Measurements from ENCODE around the gene LILRA6. TPM values are rescaled to one million over a fixed set of nuclear protein-coding genes. Genes with fewer than 3 reads are reported as not detected.

Gene LILRA6
- total and polyA plus RNA-seq, 2 of the 8 experiments (the other 6 are each of a cell fraction or from before 2014, with no cell fraction given) = not detected

DNA sequence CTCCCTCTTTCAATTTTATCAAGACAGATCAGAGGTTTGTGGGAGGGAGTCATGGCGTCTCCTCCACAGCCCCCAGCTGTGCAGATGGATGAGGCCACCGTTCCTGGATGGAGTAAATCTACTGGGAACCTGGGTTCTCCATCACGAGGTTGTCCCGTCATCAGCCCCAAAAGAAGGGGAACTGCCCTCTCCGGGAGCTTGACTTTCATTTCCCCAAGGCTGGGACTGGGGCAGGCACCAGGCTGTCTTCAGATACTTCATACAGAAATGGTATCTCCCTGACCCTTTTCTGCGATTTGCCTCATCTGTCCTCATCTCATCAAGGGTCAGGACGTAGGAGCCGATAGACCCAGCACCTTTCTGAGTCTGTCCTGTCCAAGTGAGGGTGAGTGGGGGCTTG lies 28.5 kb upstream of the LILRA6 start:
- Histone ChIP-seq H3K23me2 (ENCODE audit: low read depth, low read length) (no peaks in the 10 kb centered on the region; the same call in 1 of the 2 replicates), H4K91ac (replicated peaks; ENCODE audit: insufficient read length, low read length) (no peak overlapping the region), H3K56ac (replicated peaks; ENCODE audit: insufficient read length, low read depth, low read length) (no peak overlapping the region), H2AFZ (ENCODE audit: low read length) (no peak overlapping the region), H2BK12ac (ENCODE audit: low read depth, low read length) (no peak overlapping the region), H2BK5ac (ENCODE audit: low read depth, low read length) (no peak overlapping the region), H2AK5ac (ENCODE audit: low read depth, low read length) (no peak overlapping the region), H3K4me3 (ENCODE audit: extremely low read depth in 1 of 4, insufficient read depth in 2 of 4, low read depth in 3 of 4, low read length in 4 of 4) (no peak overlapping the region), H3K4me2 (ENCODE audit: insufficient read depth in 1 of 2, low read depth in 2 of 2, low read length in 2 of 2) (no peak overlapping the region), H3K9me3 (ENCODE audit: insufficient read depth in 2 of 2, low read depth in 1 of 2, low read length in 1 of 2) (no peaks in the 10 kb centered on the region), H3K9ac (replicated peaks in 1 of 4; ENCODE audit: extremely low read depth in 1 of 4, low read depth in 3 of 4, low read length in 3 of 4) (no peak overlapping the region), H3K4ac (replicated peaks; ENCODE audit: insufficient read length, low read depth, low read length) (no peak overlapping the region), H3K27me3 (replicated peaks in 1 of 4; ENCODE audit: control insufficient read depth in 3 of 4, extremely low read depth in 1 of 4, insufficient read depth in 3 of 4, low read length in 3 of 4) (no peaks in the 10 kb centered on the region), H3K23ac (ENCODE audit: insufficient read length) (no peak overlapping the region), H4K5ac (ENCODE audit: insufficient read length, low read depth, low read length) (no peak overlapping the region), H3K4me1 (replicated peaks in 1 of 4; ENCODE audit: control insufficient read depth in 3 of 4, insufficient read depth in 4 of 4, low read length in 3 of 4) (peaks cover 0 to 2% (median 0%) of the 10 kb centered on the region in 4 experiments; a peak in 2 of 7 replicates), H3K18ac (ENCODE audit: extremely low read depth, low read length) (no peak overlapping the region), H3K27ac (ENCODE audit: low read depth, low read length) (no peak overlapping the region), H2BK120ac (replicated peaks; ENCODE audit: low read depth, low read length) (no peak overlapping the region), H3K79me1 (ENCODE audit: low read depth, low read length) (no peaks in the 10 kb centered on the region), H4K20me1 (replicated peaks in 1 of 2; ENCODE audit: control insufficient read depth in 1 of 2, insufficient read depth in 2 of 2, low read length in 2 of 2) (no peaks in the 10 kb centered on the region), H4K8ac (ENCODE audit: extremely low read depth, insufficient read depth, low read length) (no peak overlapping the region), H2BK15ac (ENCODE audit: low read length) (no peak overlapping the region), H2BK20ac (ENCODE audit: low read length) (no peak overlapping the region), H3K36me3 (ENCODE audit: control insufficient read depth in 2 of 4, insufficient read depth in 4 of 4, low read length in 3 of 4) (no peaks in the 10 kb centered on the region), H3K14ac (ENCODE audit: insufficient read length) (no peak overlapping the region), H3K79me2 (ENCODE audit: control insufficient read depth in 1 of 2, insufficient read depth in 2 of 2, low read length in 2 of 2) (no peaks in the 10 kb centered on the region)
- POLR2A ChIA-PET (ENCODE audit: partially characterized antibody) = no interaction called here
- DNase-seq (ENCODE audit: low read depth in 1 of 2, low spot score in 2 of 2) (peak in 1 of 2 experiments; percentile 8), FAIRE-seq (no peak)
- WGBS, 2 experiments (ENCODE audit: extremely low coverage in 1 of 2, insufficient coverage in 1 of 2, insufficient read length in 1 of 2, insufficient replicate concordance in 2 of 2, low coverage in 1 of 2, low lambda C conversion rate in 2 of 2, missing lambda C conversion rate in 1 of 2) = 88% methylated on average over 8 of the region's 8 CpGs; no CpG with 5 or more reads in 1 of the 2 experiments
- CTCF ChIA-PET (ENCODE audit: partially characterized antibody) = interaction anchor here (1.6 kb wide), 1 partner anchor 13 kb away, joined by 5 read pairs; no protein-coding TSS in a partner anchor
- TF ChIP-seq FOSL1 (IDR thresholded peaks at IDR 0.05; ENCODE audit: insufficient read depth, low read depth, low read length) (no peak), BACH1 (IDR thresholded peaks at IDR 0.05; ENCODE audit: low read length) (no peak)
- TF ChIP-seq, protein P1, sequence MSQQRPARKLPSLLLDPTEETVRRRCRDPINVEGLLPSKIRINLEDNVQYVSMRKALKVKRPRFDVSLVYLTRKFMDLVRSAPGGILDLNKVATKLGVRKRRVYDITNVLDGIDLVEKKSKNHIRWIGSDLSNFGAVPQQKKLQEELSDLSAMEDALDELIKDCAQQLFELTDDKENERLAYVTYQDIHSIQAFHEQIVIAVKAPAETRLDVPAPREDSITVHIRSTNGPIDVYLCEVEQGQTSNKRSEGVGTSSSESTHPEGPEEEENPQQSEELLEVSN (IDR thresholded peaks at IDR 0.05) = no peak
